ENCODE measurements around the gene STX18.
"Not testable (repeated sequence)": the region's sequence is repeated elsewhere in the genome, so short reads cannot be mapped to it uniquely, and the experiment has no call there.

Gene STX18

GRCh38 chr4:4477391-4477790 is 64.5 kb downstream of the STX18 start:
- DNase-seq, result no peak

GRCh38 chr4:4474476-4474875 is 67.4 kb downstream of the STX18 start:
- DNase-seq, result no peak

DNA sequence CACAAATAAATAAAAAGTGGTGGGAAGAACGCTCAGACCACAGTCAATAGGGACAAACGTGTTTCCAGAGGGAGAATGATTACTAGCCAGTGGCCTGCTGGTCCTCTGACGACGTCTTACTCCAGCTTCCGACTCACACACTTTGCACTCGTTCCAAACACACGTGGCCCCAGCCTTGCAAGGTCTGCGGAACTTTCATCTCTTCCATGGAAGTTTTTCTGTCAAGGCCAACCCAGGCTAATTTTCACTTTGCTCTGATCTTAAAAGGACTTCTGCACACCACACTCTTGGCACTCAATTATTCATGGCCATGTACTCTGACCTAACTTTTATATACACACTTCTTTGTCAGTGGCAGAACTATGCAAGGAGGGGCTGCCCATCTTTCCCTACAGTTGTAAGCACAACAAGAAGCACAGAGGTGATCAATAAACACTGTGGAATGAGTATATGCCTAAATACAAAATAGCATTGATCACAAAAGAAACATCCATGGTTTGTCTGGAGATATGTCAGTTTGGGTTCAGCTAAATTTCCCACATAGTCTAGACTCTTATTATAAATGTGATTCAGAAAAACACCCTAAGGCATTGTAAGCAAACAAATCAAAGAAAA is 69.4 kb downstream of the STX18 start:
- no peak for DNase-seq

GRCh38 chr4:4471195-4471594 is 70.7 kb downstream of the STX18 start:
- no peak for DNase-seq

- no peak for DNase-seq
Observed at GRCh38 chr4:4470208-4470607, 71.6 kb downstream of the STX18 start.

DNA sequence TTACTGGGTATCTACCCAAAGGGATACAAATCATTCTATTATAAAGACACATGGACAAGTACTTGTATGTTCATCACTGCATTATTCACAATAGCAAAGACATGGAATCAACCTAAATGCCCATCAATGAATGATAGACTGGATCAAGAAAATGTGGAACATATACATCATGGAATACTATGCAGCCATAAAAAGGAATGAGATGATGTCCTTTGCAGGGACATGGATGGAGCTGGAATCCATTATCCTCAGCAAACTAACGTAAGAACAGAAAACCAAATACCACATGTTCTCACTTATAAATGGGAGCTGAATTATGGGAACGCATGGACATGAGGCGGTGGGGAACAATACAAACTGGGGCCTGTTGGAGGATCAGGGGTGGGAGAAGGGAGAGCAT is 76.6 kb downstream of the STX18 start:
- not testable (repeated sequence) for DNase-seq

DNA sequence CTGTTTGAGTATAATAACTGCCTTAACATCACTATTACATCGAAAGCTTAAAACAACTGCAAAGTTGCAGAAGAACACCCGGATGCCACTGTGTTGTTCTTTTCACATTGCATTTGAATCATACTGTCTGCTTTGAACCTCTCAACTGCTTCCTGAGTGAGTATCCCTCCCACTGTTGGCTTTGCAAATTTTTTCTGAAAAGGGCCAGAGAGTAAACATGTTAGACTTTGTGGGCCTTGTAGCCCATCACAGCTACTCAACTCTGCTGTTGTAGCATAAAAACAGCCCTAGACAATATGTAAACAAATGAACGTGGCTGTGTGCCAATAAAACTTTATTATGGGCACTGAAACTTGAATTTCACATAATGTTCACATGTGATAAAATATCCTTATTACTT is 78.9 kb downstream of the STX18 start:
- DNase-seq, result no peak

DNA sequence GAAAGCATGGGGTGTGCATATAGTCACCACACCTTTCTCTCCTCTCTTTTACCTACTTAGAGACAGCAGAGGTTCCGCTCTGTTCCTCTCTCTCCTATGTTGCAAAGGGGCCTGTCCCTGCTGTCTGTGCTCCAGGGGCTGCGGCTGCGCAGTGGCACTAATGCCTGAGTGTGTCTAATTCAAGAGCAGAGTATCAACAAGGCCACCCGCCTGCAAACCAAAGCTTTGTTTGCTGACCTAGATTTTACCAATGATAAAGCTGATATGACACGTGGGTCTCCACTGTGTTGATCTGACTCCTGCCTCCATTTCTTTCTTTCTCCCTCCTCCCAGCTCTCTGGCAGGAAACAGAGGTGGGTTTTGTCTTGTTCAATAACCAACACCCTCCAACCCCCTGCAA is 80.0 kb downstream of the STX18 start:
- DNase-seq, result no peak

- DNase-seq, result no peak
Observed at GRCh38 chr4:4461178-4461577, 80.7 kb downstream of the STX18 start.

- DNase-seq, result no peak
Observed at GRCh38 chr4:4460759-4461158, 81.1 kb downstream of the STX18 start.

DNA sequence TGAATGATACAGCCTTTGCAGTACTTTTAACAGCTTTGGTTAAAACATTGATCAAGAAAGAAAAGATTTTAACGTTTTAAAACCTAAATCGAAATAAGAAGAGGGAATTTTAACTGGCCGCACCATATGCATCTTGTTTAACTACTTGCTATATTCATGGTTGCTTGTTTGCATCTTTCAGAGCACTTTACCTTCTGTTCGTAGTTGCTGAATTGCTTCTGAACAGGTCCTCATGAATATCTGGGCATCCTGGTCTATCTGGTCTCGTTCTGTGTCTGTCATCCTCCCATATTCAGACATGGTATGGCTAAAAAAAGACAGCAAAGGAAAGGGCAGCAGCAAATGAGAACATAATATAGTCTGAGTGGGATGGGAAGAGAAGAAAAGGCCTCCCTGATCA is 82.7 kb downstream of the STX18 start:
- no peak for DNase-seq

DNA sequence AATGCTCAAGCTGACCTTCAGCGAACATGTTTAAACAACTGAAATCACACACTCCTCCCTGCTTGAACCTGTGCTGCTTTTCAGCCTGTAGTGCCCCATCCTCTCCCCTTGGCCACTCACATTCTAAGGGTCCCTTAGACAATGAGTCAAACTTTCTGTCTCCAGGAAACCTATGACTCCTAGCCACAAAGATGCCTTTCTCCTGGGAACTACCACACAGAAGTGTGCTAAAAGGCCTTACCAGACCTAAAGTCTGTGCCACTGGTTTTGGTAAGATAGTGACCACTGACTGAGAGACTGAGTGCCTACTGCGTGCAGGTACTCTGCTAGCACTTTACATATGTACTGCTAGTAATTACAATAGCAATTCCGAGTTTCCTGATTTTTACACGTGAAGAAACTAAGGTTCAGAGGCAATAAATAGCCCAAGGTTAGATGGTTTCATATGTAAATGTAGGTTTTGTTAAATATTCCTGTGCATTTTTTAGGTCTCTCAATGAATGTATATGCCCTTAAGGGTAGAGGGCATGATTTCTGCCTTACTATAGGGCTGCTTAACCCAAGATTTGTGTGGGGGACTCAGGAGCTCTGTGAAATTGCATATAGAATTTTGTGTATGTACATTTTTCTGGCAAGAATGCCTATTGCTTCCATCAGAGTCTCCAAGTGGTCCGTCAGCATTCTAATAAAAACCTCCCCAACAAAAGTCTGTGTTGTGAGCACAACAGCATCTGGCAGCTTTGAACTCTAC is 83.9 kb downstream of the STX18 start:
- no peak for DNase-seq

DNA sequence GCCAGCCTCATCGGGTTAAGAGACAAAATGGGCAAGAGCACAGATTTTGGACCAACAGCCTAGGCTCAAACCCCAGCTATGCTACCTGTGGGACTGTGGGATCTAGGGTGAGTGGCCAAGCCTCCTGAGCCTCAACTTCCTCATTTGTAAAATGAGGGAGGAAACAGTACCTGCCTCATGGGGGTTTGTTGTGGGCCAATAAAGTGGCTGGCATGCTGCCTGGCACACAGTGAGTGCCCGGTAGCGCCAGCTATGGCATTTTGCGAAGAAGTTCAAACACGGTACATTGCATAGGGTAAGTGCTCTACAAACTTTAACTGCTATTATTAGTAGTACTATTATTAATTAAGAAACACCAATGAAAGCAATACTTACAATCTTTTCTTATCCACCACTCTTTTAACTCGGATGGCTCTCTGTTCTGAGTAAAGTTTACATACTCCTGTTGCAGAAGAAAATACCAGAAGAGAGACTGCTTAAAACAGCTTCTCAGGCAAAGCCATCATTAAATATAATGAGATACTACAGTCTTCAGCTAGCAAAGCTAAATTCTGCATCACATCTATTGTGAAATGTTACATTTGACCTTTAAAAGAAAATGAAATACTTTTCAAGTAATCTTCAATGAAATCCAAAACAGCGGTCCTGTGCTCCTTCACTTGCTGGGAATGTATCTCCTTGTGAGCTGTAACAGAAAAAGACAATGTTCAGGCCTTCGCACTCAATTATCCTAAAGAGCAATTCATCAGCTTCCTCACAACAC is 84.9 kb downstream of the STX18 start:
- DNase-seq, result no peak

- DNase-seq, result no peak
Observed at GRCh38 chr4:4456351-4456750, 85.5 kb downstream of the STX18 start.

- no peak for DNase-seq
Observed at GRCh38 chr4:4455210-4455865, 86.5 kb downstream of the STX18 start.

DNA sequence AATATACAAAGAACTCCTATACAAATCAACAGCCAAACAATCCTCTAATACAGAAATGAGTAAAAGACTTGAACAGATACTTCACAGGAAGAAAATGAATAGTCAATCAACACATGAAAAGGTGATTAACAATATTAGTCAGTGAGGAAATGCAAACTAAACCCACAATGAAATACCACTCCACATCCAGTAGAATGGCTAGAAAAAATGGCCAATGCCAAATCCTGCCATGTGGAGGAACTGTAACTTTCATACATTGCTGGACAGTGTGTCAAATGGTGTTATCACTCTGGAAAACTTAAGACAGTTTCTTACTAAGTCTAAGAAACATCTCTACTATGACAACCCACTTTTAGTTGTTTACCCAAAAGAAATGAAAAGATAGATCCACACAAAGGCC is 95.4 kb downstream of the STX18 start:
- no peak for DNase-seq

GRCh38 chr4:4443821-4444220 is 98.0 kb downstream of the STX18 start:
- DNase-seq, result no peak

DNA sequence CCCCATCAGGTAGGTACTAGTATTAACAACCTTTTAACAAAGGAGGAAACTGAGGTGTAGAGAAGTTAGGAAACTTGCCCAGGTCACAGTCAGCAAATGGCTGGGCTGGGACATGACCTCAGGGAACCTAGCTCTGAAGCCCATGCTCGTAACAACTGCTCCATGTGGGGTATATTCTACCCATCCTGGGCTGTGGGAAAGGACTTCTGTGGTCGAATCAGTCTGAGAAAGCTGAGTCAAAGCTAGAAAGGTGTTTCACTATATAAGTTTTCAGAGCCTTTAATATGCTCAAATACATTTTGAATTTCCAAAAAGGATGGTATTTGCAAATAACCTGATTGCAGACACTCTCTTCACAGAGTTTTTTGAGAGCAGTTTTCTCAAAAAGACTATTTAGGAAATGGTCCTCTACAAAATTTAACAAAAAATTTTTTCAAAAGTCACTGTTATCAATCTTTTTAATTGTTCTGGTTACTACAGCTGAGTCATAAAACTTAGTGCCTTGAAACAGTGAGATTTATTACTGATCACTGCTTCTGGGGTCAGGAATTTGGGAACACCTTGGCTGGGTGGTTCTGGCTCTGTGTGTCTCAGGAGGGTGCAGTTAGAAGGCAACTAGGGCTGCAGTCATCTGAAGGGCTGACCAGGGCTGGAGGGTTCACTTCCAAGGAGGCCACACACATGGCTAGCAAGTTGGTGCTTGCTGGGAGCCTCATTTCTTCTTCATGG is 101.4 kb downstream of the STX18 start:
- DNase-seq, result no peak

DNA sequence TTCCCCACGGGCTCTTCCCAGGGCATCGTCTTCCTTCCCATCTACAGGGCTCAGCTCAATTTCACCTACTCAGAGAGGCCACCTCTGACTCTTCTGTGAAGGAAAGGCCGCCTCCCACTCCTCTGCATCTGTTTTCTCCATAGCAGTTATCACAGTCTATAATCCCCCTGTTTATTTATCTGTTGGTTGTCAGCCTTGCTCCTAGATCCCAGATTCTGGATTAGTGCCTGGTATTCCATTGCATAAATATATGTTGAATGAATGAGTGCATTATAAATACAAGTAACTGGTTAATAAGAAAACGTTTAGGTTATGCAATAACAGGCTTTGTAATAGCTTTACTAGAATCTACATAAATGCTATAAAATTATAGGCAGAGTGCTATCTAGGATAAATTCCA is 102.1 kb downstream of the STX18 start:
- no peak for DNase-seq

DNA sequence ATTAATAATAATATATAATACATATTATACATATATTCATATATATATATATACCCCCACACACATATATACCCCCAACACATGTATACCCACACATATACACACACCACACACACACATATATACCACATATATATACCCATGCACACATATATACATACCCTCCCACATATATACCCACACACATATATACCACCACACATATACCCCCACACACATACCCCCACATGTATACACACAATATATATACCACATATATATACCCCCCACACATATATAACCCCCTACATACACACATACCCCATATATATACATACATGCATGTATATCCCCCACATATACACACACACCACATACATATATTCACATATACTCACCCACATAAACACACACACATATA is 103.0 kb downstream of the STX18 start:
- DNase-seq, result no peak

- DNase-seq, result no peak
Observed at GRCh38 chr4:4437798-4438470, 103.9 kb downstream of the STX18 start.

GRCh38 chr4:4436244-4436823 is 105.5 kb downstream of the STX18 start:
- no peak for DNase-seq
